NCI-H69 (cell line): ENCODE data around the gene STEAP1B.
A peak's percentile ranks its signal among the peaks of the same experiment; 100 is the strongest.
"Not testable (repeated sequence)": the region's sequence is repeated elsewhere in the genome, so short reads cannot be mapped to it uniquely, and the experiment has no call there.

Experiments used
- DNase-seq: peaks from one replicate; lab custom pipeline; 2025; lab: John Stamatoyannopoulos, UW

STEAP1B gene

DNA sequence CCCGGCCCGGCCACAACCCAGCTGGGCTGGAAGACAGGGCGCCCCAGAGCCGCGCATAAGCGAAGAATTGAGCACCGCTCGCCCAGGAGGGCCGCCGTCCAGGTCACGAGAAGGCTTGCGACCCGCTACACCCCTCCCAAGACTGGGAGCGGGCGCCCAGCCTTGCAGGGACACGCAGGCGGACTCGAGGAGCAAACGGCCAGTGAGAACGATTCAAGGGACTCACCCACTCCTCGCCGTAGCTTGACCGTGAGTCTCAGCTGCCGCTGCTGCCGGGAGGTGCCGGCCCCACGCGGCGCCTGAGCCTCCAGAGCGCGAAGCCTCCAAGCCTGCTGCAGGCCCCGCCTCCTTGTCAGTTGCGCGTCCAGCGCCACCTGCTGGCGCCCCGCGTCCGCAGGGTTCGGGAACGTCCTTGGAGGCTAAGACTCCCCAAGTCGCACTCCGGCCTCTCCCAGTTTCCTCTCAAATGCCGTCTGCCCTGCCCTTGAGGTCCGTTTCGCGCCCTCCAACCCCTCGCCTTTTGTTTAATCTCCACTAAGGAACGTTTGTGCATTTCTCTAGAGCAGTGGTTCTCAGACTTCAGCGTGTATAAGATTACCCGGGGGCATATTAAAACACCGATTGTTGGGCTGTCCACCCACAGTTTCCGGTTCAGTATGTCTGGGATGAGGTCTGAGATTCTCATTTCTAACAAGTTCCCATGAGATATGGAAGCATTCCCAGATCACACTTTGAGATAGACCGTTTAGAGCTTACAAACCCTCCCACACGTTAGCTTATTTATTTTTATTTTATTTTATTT is at the start of gene STEAP1B:
STEAP1B (minus strand) TSS at position 301 of the 802 bp plus-strand sequence. CDS start 5,333 bp downstream, outside the sequence.
- DNase-seq = peak; percentile 98

DNA sequence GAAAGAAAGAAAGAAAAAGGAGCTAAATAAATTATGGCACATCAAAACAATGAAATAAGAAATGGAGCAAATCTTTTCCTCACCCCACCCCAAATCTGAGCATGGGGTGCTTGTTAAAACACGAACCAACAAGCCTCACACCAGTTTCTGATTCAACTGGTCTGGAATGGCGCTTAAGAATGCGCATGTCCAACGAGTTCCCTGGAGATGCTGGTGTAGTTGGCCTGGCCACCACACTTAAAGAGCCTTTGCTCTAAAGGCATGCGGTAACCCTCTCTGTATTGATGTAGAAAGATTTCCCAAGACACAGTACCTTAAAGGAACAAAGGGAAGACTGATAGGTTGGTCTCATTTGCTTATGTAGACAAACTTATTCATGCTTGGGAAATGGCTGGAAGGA is 49.1 kb upstream of the STEAP1B start:
- DNase-seq = peak; percentile 13

DNA sequence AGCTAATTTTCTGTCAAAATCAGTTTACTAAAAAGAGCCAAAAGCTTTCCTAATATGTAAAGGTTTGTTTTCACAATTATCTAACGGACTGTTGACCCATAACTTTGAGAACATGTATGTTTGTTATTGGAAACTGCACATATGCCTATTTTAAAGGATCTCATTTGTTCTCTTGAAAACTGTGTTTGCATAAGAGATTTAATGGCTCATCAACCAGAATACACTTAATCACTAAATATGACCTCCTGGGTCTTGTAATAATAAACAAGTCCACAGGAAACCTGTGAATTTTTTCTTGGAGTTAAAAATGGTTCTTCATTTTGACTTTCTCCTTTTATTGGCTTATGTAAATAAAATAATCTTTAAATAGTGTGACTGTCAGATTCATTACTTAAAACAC is 48.3 kb upstream of the STEAP1B start:
- DNase-seq = peak; percentile 77

DNA sequence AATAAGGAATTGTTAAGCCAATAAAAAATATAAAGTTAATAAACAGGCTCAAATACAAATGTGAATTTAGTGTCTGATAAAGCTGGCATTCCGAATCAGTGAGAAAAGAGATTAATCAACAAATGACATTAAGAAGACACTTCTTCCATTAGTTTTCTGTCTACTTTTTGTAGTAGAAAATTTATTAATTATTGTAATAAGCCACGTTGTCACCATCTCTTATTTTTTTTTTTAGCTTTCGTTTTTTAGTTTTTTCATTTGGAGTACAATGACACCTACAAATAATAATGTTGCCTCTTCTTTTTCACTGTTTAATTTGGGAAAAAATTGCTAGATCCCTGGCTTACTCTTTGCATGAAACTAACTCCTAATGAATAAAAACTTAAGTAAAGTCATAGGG is 46.8 kb upstream of the STEAP1B start:
- no peak for DNase-seq

DNA sequence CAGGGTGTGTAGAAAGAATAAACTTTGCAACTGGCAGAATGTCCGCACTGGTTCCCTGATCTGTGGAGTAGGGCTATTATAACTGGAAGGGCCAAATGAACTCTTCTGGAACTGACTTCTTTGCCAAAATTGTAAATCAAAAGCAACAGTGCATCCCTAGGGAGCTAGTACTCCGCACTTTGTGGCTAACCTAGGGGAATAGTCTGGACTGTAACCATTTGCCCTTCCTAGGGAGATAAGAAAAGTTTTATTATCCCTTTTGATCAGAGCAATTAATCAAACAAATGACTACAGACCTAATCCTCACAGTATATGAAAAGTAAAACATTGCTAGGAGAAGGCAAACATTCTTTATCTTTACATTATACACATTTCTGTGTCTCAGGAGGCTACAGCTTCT is 45.5 kb upstream of the STEAP1B start:
- peak; percentile 55 for DNase-seq

DNA sequence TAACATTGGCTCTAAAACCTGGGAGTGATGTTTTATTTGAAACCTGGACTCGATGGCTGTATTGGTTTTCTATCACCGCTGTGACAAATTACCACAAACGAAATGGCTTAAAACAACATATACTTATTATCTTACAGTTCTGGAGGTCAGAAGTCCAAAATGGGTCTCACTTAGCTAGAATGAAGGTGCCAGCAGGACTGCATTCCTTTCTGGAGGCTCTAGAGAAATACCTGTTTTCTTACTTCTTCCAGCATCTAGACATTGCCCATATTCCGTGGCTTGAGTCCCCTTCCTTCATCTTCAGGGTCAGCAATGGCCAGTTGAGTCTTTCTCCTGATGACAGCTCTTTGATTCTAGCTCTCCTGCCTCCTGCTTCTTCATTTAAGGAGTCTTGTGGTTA is 44.3 kb upstream of the STEAP1B start:
- DNase-seq = no peak

DNA sequence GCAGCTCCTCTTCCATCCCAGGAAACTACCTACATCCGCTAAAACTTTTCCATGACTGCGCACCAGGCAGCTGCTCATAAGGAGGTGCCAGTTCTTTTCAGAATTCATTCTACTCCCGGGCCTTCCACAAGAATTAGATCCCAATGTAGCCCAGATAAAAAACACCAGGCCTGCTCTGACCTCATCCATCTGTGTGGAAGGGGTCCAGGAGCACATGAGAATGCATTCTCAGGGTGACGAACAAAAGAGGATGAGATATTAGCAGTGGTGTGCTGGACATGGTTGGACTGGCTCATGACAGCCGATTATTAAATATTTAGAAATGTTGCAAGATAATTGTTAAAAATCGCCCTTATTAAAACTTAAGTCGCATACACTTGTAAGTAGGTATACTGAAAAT is 43.2 kb upstream of the STEAP1B start:
- DNase-seq = no peak

DNA sequence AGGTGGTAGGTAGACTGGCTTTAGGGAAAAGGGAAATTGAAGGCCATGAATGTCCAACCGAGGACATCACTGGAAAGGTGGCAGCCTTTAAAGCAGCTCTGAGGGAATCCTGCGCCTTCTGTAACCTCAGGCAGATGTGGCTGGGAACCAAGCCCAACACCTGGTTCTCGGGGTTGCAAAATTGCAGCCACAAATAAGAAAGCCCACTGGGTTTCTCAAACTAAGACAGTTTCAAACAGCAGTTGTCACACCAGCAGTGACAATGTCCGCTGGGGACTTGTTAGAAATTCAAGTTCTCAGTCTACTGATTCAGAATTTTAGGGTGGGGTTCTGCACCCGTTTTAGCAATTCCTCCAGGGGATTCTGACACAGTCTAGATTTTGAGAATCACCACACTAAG is 42.7 kb upstream of the STEAP1B start:
- no peak for DNase-seq

DNA sequence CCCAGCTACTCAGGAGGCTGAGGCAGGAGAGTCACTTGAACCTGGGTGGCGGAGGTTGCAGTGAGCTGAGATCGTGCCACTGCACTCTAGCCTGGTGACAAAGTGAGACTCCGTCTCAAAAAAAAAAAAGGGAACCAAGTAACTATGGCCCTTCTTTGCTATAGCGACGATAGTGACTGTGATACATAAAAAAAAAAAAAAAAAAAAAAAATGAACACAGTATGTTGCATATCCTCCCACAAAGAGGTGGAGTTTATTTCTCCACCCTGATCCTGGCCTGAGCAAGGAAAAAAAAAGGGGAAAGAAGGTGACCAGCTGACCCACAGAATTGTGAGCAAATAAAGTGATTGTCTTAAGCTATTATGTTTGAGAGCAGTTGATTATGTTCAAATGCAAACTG is 42.3 kb upstream of the STEAP1B start:
- DNase-seq = no peak

DNA sequence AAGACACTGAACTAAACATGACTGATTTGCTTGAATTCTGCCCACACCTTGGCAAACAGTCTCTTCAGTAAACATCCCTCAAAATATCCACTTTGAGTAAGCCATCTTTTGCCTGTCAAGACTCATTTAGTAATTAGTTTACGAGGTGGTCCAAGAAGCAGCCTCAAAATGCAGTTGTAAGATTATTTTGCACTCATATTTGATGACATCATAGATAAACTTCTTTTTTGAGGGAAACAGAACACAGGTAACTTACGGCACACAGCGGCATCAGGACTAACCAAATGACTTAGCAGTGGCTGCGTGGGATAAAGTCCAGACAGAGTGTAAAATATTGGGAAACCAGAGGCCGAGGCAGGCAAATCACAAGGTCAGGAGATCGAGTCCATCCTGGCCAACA is 41.8 kb upstream of the STEAP1B start:
- no peak for DNase-seq

DNA sequence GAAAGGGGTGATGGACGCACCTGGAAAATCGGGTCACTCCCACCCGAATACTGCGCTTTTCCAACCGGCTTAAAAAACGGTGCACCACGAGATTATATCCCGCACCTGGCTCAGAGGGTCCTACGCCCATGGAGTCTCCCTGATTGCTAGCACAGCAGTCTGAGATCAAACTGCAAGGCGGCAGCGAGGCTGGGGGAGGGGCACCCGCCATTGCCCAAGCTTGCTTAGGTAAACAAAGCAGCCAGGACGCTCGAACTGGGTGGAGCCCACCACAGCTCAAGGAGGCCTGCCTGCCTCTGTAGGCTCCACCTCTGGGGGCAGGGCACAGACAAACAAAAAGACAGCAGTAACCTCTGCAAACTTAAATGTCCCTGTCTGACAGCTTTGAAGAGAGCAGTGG is 28.5 kb upstream of the STEAP1B start:
- not testable (repeated sequence) for DNase-seq

DNA sequence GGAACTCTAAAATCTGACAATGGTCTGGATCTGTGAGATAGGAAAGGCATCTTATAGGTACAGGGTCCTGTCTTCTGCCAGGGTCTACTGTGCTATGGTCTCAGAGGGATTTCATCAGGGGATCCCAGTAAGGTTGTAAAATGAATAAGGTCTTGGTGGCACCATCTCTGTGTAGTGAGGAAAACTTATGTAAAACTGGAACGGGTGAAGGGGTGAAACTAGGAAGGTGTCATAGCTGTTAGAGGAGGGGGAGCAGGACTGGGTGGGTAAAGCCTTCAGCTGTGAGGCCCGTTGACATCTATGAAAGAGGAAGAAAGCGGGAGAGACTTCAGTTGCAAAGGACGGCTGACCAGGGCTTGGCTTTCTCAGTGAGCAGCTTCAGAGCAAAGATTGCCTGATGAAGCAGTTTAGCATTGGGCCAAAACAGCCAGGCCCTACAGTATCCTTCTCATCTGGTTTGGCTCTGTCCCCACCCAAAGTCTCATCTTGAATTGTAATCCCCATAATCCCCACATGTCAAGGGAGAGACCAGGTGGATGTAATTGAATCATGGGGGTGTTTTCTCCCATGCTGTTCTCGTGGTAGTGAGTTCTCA is 24.5 kb upstream of the STEAP1B start:
- DNase-seq = not testable (repeated sequence)

DNA sequence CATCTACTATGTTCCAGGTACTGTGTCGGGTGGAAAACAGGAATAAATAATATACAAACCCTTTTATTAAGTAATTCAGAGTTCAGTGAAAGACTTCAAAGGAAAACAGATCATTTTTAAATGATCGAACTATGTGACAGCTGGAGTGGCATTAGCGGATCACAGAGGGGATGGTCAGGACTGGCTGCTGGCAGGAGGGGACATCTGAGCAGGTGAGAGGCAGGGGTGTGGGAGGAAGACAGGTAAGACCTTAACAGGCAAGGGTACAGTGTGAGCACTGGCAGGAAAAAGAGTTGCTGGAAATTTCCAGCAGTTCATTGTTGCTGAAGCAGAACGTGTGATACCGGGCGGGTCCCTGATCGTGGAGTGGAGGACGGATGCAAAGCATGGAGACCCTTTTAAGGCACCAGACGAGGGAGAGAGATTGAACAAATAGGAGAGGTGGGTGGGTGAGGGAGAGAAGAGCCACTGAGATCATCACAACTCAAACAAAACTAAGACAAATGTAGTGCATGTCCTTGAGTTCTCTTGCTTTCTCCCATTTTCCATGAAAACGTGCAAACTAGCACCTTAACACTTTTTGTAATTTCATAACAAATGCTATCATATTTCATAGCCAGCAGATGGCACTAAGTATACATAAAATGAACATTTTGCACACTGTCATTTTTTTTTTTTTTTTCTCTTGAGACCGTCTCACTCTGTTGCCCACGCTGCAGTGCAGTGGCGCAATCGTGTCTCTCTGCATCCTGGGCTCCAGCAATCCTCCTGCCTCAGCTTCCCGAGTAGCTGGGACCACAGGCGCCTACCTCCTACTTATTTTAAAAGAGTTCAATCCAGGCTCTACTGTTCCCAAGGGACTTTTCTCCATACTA is 23.7 kb upstream of the STEAP1B start:
- peak; percentile 61 for DNase-seq

DNA sequence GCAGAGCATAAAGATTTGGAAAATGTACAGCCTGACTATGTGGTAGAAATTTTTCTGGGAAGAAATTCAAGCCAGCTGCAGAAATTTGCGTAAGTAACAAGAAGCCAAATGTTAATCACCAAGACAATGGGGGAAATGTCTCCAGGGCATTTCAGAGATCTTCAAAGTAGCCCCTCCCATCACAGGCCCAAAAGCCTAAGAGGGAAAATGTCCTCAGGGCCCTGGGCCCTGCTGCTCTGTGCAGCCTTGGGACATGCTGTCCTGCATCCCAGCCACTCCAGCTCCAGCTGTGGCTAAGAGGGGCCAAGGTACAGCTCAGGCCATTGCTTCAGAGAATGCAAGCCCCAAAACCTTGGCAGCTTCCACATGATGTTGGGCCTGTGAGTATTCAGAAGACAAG is 19.6 kb upstream of the STEAP1B start:
- DNase-seq = not testable (repeated sequence)

DNA sequence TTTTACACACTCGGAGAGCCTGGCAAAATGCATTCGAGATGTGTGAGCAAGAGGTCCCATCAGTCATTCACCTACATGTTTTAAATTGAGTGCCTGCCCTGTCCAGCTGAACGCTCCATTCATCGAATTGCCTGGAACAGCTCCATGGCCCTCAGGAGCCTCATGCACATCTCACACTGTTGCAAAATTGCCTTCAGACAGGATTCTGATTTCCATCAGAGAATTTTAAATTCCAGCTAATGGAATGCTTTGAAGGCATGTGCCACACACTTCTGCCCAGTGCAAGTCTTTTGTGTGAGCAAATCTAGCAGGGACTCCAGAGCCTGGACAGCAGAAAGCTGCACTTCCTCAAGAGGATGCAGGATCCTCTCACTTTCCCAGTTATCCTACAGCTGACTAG is 17.0 kb upstream of the STEAP1B start:
- DNase-seq = not testable (repeated sequence)

DNA sequence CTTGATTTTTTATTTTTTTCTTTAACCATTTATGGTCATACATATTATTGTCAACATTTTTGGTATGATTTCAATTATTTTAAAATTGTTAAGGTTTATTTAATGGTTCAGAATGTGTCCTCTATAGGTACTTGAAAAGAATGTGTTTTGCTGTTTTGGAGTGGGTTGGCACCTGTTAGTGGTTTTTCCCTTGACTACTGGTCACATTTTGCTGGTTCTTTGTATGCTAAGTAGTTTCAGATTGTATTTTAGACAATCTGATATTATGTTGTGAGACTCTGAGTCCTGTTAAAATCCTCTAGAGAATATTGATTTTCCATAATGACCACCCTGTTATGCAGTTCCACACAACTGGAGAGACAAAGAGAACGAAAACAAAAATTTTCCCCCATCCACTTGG is 15.0 kb upstream of the STEAP1B start:
- DNase-seq = not testable (repeated sequence)

DNA sequence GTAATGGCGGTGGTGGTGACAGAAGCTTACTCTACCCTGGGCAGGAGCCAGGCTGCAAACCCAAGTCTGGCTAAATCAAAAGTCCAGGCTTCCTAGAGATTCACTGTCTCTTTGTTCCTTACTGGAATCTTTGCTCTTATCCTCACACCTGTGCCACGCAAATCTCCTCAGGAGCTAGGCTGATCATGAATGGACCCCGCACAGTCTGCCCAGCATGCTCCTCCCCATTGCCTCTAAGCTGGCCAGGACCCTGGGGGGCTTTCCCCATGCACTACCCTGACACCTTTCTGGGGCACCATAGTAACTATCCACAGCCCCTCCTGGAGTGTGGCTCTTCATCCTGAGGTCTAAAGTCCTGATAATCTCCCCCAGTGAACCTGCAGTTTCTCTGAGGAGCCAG is 7.3 kb upstream of the STEAP1B start:
- DNase-seq = not testable (repeated sequence)

DNA sequence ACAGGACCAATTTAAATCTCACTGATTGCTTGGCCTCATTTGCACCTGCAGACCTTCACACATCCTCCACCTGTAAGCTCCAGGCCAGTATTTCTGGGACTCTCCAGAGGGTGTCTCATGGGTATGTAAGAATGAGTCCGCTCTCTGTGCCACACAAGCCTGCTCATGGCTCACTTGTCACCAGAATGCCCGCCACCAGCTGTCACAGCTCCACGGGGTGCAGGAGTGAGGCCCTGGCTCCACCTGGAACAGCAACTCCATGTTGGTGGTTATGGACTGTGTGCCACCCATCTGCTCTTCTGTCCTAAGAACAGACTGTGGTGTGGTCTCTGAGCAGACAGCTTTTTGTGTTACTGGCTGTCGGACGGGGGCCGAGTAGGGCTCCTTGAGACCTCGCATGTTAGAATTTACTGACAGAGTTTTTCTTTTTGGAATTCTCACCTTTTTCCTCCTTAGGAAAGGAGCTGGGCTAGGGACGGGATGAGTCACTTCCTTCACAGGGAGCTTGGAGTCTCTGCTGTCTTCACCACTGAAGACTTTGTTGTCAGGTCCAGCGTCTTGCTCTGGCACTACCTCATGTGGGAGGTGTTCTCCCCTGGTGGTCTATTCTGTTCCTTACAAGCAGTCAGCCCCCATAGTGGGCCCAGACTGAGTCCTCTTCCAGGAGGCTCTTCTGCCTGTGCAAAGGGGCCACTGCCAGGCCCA is 6.5 kb upstream of the STEAP1B start:
- DNase-seq = peak; percentile 26

DNA sequence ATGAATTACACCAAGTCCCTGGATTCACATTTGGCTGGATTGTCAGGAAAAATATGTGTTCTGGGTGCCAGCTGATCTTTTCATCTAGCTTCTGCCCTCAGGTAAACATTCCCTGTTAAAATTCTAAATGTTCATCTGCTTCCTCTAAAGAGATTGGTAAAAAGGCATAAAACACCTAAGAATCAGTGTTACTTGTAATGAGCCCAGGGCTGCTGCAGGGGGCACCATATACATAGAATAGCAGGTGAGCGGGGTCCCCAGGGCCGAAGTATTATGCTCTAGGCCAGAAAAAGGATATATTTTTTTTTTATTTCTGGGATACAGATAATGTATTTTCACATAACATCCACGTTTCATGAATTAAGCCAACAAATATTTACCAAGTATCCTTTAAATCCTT is 4.5 kb upstream of the STEAP1B start:
- DNase-seq = peak; percentile 14

DNA sequence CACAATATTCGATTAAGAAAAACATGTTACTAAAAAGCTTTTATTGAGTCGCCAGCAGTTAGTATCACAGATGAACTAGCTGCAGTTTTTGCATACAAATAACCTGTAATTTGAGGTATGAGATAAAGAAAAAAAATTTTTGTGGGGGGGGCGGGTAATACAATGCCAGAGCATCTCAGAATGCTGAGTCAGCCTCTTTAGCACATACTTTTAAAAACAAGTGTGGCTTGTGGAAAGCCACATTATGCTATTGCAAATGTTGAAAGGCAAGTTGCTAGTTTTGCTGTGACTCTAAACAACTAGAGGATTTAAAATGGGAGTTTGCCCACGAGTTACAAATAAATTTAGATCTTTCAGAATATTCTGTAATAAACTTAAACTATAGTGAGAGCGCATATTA is 2.1 kb upstream of the STEAP1B start:
- DNase-seq = not testable (repeated sequence)

DNA sequence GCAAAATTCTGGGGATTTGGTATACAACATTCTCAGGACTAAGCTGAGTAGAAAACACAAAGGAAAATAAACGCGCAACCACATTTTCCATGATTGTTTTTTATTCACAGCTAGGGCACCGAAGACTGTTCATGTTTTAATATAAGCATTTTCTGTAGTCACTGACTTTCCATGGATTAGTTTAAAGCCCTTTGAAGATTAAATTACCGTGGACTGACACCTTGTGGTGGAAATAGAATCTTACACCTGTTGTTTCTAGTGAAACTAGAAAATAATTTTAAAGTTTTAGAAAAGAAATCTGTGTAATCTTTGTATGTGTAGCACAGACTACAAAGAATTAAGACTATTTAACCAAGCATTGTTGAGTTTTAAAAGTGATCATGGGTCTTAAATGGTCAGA is 1.3 kb upstream of the STEAP1B start:
- peak; percentile 71 for DNase-seq

DNA sequence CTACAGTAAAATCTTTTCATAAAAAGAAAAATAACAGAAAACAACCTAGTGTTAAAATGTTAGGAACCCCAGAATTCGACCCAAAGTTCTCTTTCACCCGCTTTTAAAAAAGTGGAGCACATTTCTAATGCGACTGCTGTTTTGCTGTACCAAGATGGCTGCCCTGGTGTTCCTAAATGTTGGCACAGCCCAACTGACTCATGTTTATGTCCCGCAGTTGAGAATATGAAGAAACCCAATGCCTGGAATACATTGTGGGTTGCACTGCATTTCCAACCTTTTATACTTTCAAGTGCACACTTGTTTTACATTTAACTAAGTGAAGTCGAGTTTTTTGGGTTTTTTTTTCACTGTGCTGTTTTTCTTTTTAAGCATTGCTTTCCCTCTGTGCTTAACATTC is 944 bp downstream of the STEAP1B start:
- peak; percentile 68 for DNase-seq
